ENCODE measurements around the gene DNAAF5.

DNA sequence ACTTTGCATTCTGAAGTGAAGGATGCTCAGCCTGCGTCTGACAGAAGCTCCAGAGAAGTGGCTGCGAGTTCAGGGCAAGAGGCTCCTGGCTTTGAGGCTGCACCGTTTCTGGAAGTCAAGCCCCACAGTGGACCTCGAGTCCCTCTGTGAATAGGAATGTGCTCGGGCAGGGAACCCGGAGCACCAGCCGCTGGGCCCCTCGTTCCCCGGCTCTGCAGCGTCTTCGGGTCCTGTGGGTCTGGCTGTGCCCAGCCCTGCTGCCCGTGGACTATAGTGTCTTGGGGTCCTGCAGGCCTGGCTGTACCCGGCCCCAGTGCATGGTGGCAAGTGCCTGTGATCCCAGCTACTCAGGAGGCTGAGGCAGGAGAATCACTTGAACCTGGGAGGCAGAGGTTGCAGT, 45.9 kb downstream of the DNAAF5 start:
- TF ChIP-seq CTCF (IDR thresholded peaks at IDR 0.05) (no peak), POLR2A (IDR thresholded peaks at IDR 0.05) (no peak)

Data from lower leg skin (tissue), 3 donors.